Glutamatergic neuron (in vitro differentiated cells): ENCODE measurements around the gene CHN1. TPM values are rescaled to one million over a fixed set of nuclear protein-coding genes. Genes with fewer than 3 reads are reported as not detected.

ENCODE experiments used
- DNase-seq: peaks from one replicate; pipeline ENCODE4 v3.0.0; 2022
- H3K27ac Mint-ChIP-seq: one replicate; pipeline ENCODE4 v1.8.0; 2020; ENCODE audit warnings: mild to moderate bottlenecking, mixed read lengths, inconsistent platforms; ENCODE audit not compliant: unreplicated experiment
- H3K27me3 Mint-ChIP-seq: one replicate; pipeline ENCODE4 v1.8.0; 2020; ENCODE audit warnings: mild to moderate bottlenecking, moderate library complexity, mixed read lengths, inconsistent platforms; ENCODE audit not compliant: unreplicated experiment
- H3K36me3 Mint-ChIP-seq: one replicate; pipeline ENCODE4 v1.8.0; 2020; ENCODE audit warnings: mild to moderate bottlenecking, mixed read lengths, inconsistent platforms; ENCODE audit not compliant: unreplicated experiment
- H3K4me1 Mint-ChIP-seq: one replicate; pipeline ENCODE4 v1.8.0; 2020; ENCODE audit warnings: mild to moderate bottlenecking, low read depth, mixed read lengths, inconsistent platforms; ENCODE audit not compliant: unreplicated experiment
- H3K4me3 Mint-ChIP-seq: one replicate; pipeline ENCODE4 v1.8.0; 2020; ENCODE audit warnings: mild to moderate bottlenecking, mixed read lengths, inconsistent platforms; ENCODE audit not compliant: unreplicated experiment
- H3K9me3 Mint-ChIP-seq: one replicate; pipeline ENCODE4 v1.8.0; 2020; ENCODE audit warnings: mild to moderate bottlenecking, moderate library complexity, mixed read lengths, inconsistent platforms; ENCODE audit not compliant: unreplicated experiment
- total RNA-seq: library from RNA; stranded (reverse); fragmentation: NEBNext Ultra II Directional; extraction: Animal tissue kit (Norgen Biotek cat#: 25700); gene quantifications from one replicate; pipeline ENCODE4 v1.2.1, GENCODE V29; 2021; ENCODE audit not compliant: unreplicated experiment
- TF ChIP-seq, protein P1 (sequence below): fragments of 200-600 bp; sonication (generic); IDR thresholded peaks from one replicate; pipeline ENCODE4 v1.5.0; 2021; ENCODE audit not compliant: partially characterized antibody, unreplicated experiment

CHN1 gene
- total RNA-seq, 1 donor from 2014 or later: 212 TPM

DNA sequence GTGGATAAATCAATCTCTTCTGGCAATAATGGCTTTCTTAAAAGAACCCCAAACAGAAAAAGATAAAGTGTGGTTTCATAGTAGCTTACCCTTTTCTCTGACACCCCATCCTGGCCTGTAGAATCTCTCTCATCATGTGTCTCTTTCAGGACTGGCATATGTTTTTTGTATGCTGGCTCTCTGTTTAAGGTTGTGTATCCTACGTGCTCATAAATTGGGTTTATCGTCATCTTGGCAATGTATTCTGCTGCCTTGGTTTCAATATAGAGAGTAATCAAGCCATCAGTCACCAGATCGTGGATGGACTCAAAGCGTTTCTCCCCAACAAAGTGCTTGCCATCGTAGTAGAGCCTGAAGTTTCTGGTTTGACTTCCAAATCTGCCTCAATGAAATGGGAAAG, 127.4 kb downstream of the CHN1 start:
- no peaks in the 10 kb centered on the region for H3K9me3 Mint-ChIP-seq
- TF ChIP-seq, protein P1, sequence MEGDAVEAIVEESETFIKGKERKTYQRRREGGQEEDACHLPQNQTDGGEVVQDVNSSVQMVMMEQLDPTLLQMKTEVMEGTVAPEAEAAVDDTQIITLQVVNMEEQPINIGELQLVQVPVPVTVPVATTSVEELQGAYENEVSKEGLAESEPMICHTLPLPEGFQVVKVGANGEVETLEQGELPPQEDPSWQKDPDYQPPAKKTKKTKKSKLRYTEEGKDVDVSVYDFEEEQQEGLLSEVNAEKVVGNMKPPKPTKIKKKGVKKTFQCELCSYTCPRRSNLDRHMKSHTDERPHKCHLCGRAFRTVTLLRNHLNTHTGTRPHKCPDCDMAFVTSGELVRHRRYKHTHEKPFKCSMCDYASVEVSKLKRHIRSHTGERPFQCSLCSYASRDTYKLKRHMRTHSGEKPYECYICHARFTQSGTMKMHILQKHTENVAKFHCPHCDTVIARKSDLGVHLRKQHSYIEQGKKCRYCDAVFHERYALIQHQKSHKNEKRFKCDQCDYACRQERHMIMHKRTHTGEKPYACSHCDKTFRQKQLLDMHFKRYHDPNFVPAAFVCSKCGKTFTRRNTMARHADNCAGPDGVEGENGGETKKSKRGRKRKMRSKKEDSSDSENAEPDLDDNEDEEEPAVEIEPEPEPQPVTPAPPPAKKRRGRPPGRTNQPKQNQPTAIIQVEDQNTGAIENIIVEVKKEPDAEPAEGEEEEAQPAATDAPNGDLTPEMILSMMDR: no peak
- DNase-seq: no peak
- H3K36me3 Mint-ChIP-seq: no peaks in the 10 kb centered on the region
- H3K27me3 Mint-ChIP-seq: no peaks in the 10 kb centered on the region
- H3K4me3 Mint-ChIP-seq: no peak overlapping the region
- H3K27ac Mint-ChIP-seq: peak overlapping the region; percentile 0
- peaks cover 38% of the 10 kb centered on the region for H3K4me1 Mint-ChIP-seq

DNA sequence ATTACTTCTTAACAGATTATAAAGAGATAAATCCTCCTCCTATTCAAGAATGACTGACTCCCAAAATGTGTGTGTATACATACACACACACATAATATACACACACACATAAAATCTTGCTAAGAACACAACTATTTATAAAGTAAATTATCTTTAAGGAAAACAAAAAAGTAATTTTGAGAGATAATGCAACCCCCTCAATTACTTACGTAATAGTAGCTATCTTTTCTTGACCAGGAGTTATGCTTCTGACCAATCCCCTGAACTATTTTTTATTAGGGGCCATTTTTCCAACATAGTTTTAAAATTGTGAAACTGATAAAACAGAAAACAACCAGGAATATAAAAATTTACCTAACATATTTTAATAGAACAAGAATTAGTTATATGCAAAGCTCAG, 127.9 kb downstream of the CHN1 start:
- no peak overlapping the region for H3K27ac Mint-ChIP-seq
- no peak overlapping the region for H3K4me3 Mint-ChIP-seq
- H3K4me1 Mint-ChIP-seq: peaks cover 36% of the 10 kb centered on the region

DNA sequence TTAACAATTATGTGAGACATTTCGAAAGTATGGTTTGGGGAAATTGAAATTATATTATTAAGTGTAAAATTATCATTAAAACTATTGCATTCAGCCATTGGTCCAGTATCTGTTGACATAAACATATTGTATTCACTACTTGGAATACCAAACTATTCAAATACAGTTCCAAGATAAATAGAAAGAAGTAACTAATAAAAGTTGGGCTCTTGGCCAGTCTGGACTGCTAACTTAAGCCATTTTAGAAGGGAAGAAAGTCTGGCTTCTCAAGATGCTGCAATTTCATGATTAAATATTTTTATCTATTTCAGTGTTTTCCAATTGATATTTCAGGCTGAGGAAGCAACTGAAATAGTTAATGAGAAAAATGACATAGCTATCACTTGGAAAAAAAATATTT, 131.1 kb downstream of the CHN1 start:
- TF ChIP-seq, protein P1: no peak
- Mint-ChIP-seq H3K36me3 (no peaks in the 10 kb centered on the region), H3K9me3 (no peaks in the 10 kb centered on the region), H3K4me3 (no peak overlapping the region), H3K4me1 (peaks cover 26% of the 10 kb centered on the region), H3K27me3 (no peaks in the 10 kb centered on the region), H3K27ac (no peak overlapping the region)
- DNase-seq: no peak

More for the DNA sequence above, 127.9 kb downstream of the CHN1 start:
- TF ChIP-seq, protein P1: no peak
- Mint-ChIP-seq H3K9me3 (no peaks in the 10 kb centered on the region), H3K27me3 (no peaks in the 10 kb centered on the region), H3K36me3 (no peaks in the 10 kb centered on the region)
- no peak for DNase-seq

DNA sequence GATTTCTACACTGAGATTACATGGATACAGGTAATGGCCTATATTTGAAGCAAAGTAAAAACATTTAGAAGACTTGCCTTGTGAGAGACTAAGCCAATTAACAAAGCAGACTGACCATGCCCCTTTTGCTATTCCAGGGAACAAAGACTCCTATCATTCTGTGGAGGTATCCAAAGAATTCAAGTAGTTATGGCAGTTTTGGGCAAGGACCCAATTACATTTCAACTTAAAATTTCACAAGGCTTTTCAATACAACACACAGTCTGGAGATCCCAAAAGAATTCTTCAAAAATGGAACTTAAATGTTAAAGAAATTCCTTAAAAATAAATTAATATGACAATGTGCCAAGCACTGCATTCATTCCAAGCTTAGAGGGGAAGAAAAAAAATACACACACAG, 131.7 kb downstream of the CHN1 start:
- DNase-seq: no peak
- Mint-ChIP-seq H3K27me3 (no peaks in the 10 kb centered on the region), H3K36me3 (no peaks in the 10 kb centered on the region), H3K4me1 (peaks cover 21% of the 10 kb centered on the region), H3K4me3 (no peak overlapping the region), H3K27ac (no peak overlapping the region), H3K9me3 (no peaks in the 10 kb centered on the region)
- TF ChIP-seq, protein P1: no peak

DNA sequence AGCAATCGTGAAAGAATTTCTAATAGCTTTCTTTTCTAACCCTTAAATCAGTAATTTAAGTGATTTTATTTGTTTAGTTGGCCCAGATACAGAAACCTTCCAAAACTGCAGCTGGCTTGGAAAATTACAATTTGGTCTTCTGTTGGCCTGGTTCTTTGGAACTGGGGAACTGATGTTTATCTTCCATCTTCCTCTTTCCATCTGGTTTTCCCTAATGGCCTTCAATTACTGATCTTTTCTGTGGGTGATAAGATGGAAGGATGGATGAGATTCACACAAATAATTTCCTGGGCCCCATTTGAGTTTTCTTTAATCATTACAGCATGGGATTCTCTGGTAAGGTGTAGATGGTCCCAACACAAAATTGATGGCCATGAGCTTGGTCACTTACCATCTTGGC, 134.4 kb downstream of the CHN1 start:
- Mint-ChIP-seq H3K27me3 (no peaks in the 10 kb centered on the region), H3K4me3 (no peak overlapping the region), H3K27ac (no peak overlapping the region), H3K9me3 (no peaks in the 10 kb centered on the region), H3K4me1 (peaks cover 10% of the 10 kb centered on the region), H3K36me3 (no peaks in the 10 kb centered on the region)
- TF ChIP-seq, protein P1: no peak
- DNase-seq: no peak
